Lower leg skin (tissue), 3 donors: ENCODE measurements around the gene EREG.

Source experiments
- POLR2A ChIP-seq, 2 donors: fragments of 450-650 bp; IDR thresholded peaks; one replicate each; pipeline ENCODE4 v1.6.1; 2016 to 2017; ENCODE audit warnings: antibody characterized with exemption in 2 of 2, mild to moderate bottlenecking in 1 of 2, moderate library complexity in 1 of 2
- TF ChIP-seq, protein P1 (sequence below), 3 donors: fragments of 450-650 bp; IDR thresholded peaks; one replicate each; pipeline ENCODE4 v1.5.1; 2016; ENCODE audit warnings: antibody characterized with exemption in 3 of 3, mild to moderate bottlenecking in 3 of 3, moderate library complexity in 2 of 3

DNA sequence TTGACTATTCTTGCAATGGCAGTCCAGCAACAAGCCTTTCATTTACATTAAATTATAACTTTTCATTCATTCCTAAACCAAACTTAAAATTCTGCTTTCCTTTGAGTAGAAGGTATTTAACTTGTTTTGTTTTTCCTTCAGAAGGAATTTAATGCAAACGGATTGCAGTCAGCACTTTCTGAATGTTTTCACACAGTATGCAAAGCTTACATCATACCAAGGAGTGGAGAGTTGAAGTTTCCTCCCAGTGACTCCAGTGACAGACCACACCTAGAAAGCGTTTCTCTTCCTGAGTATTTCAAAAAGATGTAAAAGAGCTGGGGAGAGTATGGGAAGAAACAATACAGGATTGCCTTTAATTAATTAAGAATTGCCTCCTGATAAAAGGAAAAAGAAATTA lies 48.5 kb upstream of the EREG start:
- TF ChIP-seq, protein P1, sequence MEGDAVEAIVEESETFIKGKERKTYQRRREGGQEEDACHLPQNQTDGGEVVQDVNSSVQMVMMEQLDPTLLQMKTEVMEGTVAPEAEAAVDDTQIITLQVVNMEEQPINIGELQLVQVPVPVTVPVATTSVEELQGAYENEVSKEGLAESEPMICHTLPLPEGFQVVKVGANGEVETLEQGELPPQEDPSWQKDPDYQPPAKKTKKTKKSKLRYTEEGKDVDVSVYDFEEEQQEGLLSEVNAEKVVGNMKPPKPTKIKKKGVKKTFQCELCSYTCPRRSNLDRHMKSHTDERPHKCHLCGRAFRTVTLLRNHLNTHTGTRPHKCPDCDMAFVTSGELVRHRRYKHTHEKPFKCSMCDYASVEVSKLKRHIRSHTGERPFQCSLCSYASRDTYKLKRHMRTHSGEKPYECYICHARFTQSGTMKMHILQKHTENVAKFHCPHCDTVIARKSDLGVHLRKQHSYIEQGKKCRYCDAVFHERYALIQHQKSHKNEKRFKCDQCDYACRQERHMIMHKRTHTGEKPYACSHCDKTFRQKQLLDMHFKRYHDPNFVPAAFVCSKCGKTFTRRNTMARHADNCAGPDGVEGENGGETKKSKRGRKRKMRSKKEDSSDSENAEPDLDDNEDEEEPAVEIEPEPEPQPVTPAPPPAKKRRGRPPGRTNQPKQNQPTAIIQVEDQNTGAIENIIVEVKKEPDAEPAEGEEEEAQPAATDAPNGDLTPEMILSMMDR (IDR thresholded peaks at IDR 0.05): no peak
- TF ChIP-seq POLR2A (IDR thresholded peaks at IDR 0.05): no peak
